HG03565 (cell line): ENCODE measurements around the gene PGPEP1.
"Not testable (repeated sequence)": the region's sequence is repeated elsewhere in the genome, so short reads cannot be mapped to it uniquely, and the experiment has no call there.

ENCODE experiments used
- ATAC-seq: cut with Tn5 transposase; IDR thresholded peaks from one replicate; pipeline ENCODE4 v1.9.1; 2021; ENCODE audit warnings: mild to moderate bottlenecking, moderate library complexity; ENCODE audit not compliant: unreplicated experiment

The PGPEP1 gene

GRCh38 chr19:18363787-18364186 lies 23.4 kb downstream of the PGPEP1 start:
- no peak for ATAC-seq

DNA sequence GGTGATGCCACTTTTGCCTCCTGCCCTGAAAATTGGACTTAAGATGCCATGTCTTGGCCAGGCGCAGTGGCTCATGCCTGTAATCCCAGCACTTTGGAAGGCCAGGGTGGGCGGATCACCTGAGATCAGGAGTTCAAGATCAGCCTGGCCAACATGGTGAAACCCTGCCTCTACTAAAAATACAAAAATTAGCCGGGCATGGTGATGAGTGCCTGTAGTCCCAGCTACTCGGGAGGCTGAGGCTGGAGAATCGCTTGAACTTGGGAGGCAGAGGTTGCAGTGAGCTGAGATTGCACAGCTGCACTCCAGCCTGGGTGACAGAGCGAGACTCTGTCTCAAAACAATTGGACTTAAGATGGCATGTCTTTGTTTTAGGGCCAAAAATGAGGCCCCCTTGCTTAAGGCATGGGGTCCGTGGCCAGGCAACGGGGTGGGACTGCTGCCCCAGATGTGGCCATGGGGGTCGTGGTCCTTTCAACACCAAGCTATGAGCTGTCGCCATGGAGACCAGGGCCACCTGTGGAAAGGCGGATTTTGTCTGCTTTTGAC lies 24.0 kb downstream of the PGPEP1 start:
- ATAC-seq: not testable (repeated sequence)

DNA sequence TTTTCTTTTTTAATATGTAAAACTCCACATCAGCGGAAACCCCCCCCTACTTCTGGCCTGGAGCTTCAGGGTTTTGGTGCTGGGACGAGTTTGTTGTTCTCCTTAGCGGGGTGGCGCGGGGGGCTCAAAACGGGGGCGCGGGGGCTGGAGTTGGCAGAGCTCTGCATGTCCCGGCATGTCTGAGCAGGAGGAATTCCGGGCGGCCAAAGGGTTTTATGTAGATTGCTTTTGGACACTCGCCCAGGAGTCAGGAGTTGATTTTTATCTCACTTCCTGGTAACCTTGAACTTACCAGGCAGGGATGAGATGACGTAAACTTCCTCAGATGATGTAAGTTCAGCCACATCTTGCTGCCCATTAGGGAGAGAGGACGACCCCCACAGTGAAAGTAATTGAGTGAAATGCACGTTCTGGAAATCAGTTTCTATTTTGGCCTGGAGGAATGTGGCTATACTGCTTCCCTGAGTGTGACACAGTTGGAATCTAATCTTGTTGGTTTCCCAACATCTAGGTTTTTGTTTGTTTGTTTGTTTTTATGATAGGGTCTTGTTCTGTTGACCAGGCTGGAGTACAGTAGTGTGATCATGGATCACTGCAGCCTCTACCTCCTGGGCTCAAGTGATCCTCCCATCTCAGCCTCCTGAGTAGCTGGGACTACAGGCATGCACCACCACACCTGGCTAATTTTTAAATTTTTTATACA lies 24.6 kb downstream of the PGPEP1 start:
- ATAC-seq: no peak

DNA sequence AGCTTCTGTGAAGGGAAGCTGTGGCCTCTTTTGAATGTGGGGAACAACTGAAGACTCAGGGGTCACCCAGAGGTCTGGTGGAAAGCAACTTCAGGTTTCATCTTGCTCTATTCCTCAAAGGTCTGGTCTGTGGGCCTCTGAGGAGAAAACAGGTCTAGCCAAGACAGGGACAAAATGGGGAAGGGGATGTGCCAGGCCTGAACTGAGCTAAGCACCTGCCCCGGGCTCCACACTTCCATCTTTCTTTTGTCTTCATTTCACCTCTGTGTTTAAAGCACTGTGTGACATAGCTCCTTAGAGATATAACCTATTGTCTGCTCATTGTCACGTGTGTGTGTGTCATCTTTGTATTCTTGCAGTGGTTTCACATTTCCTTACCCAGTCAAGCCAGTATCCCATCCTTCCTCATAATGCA lies 25.6 kb downstream of the PGPEP1 start:
- ATAC-seq: no peak

DNA sequence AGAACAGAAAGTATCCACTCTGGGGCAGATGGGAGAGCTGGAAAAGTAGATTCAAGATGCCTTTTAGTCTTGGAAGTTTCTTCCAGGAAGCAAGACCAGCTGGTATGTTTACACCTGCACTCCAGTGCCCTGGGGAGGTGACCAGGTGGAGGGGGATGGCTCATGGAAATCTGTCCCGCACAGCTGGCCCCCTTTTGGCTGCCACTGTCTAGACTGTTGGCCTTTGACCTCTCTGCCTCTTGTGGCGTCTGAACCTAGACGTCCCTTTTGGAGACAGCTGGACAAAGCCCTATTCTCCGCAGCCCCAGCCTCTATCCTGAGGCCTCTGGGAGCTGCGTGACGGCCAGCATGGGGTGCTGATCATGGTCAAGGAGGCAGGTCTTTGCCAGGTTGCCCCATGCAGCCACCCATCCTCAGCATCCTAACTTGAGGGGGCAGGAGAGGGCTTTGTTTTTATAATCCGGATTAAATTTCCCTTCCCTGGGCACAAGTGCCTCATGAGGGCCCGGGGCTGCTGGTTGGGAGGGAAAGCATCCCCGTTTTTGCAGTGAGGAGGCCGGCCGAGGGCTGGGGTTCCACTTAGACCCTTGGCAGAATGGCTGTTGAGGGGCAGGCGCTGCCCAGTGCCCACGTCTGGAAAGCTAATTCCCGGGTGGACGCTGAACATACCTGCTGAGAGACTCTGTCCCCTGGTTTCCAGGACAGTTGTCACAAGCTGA lies 28.3 kb downstream of the PGPEP1 start:
- no peak for ATAC-seq

DNA sequence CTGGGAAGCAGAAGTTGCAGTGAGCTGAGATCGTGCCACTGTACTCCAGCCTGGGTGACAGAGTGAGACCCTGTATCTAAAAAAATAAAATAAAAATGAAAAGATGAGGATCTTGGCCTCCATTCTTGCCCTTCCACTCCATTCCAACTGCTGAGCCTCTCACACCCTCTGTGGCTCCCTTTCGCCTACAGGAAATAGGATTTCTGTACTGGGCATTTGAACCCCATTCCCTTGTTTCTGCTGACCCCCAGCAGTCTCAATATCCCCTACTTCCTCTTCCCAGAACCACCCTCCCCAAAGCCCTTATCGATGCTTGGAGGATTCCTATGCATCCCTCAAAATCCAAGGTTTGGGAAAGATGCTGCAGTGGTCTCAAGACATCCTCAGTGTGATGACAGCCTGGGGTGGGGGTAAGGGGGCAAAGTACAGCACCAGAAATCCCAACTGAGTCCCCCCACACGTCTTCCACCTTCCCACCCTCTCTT lies 33.1 kb downstream of the PGPEP1 start:
- no peak for ATAC-seq

GRCh38 chr19:18373892-18374629 lies 33.7 kb downstream of the PGPEP1 start:
- peak; percentile 67 for ATAC-seq

GRCh38 chr19:18377026-18377425 lies 36.6 kb downstream of the PGPEP1 start:
- ATAC-seq: no peak

- no peak for ATAC-seq
Observed at GRCh38 chr19:18379803-18380747, 39.7 kb downstream of the PGPEP1 start.

GRCh38 chr19:18380843-18381242 lies 40.4 kb downstream of the PGPEP1 start:
- no peak for ATAC-seq

GRCh38 chr19:18383622-18384021 lies 43.2 kb downstream of the PGPEP1 start:
- ATAC-seq: not testable (repeated sequence)

GRCh38 chr19:18384775-18385174 lies 44.4 kb downstream of the PGPEP1 start:
- no peak for ATAC-seq

DNA sequence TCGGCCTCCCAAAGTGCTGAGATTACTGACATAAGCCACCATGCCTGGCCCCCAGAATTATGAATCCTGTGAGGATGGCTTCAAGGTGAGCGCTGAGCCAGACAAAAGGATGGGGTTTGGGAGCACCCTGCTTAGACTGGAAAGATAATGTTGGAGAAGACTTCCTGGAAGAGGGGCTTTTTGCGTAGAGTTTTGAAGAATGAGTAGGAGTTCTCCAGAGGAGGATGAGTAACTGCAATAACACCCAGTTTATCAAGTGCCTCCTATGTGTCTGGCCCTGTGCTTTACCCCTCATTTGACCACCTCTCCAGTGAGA lies 44.9 kb downstream of the PGPEP1 start:
- no peak for ATAC-seq

- no peak for ATAC-seq
Observed at GRCh38 chr19:18385675-18386542, 45.5 kb downstream of the PGPEP1 start, which contains the start of gene GDF15. TSS of gene GDF15 (plus strand) at chr19:18386158. CDS start at chr19:18386190, 32 bp downstream.

- ATAC-seq: no peak
Observed at GRCh38 chr19:18386543-18387271, 46.3 kb downstream of the PGPEP1 start.

- ATAC-seq: peak; percentile 62
Observed at GRCh38 chr19:18388100-18388959, 47.9 kb downstream of the PGPEP1 start.

DNA sequence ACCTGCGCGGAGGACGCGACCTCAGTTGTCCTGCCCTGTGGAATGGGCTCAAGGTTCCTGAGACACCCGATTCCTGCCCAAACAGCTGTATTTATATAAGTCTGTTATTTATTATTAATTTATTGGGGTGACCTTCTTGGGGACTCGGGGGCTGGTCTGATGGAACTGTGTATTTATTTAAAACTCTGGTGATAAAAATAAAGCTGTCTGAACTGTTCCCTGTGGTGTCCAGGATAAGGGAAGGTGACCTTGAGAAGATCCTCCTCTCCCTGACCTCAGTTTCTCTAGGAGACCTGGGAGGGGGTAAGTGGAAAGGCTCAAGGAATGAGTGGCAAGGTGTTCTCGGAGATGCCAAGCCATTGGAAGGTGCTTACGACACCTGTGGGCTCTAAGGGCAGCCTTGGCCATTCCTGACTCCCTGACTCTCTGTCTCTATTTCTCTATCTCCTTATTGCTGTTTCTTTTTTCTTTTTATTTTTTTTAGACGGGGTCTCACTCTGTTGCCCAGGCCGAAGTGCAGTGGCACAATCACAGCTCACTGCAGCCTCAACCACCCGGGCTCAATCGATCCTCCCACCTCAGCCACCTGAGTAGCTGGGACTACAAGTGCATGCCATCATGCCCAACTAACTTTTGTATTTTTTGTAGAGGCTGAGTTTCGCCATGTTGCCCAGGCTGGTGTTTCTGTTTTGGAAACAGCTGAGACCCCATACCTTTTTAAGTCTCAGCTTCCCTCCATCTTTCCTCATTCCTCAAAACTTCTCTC lies 48.7 kb downstream of the PGPEP1 start:
- ATAC-seq: no peak
